Hepatocyte (in vitro differentiated cells): Measurements from ENCODE around the gene BOLA3. TPM values are rescaled to one million over a fixed set of nuclear protein-coding genes. Genes with fewer than 3 reads are reported as not detected.
A peak's percentile ranks its signal among the peaks of the same experiment; 100 is the strongest.

Experiments
- DNase-seq: peaks from one replicate; pipeline ENCODE4 v3.0.0-alpha.2; 2016; ENCODE audit warnings: low spot score
- H2AFZ ChIP-seq: fragments of 200-600 bp; sonication (generic); 2 replicates; pipeline ENCODE4 v1.6.0; 2016; ENCODE audit warnings: antibody characterized with exemption, mild to moderate bottlenecking
- H3K27ac ChIP-seq: fragments of 200-600 bp; sonication (generic); 2 replicates; pipeline ENCODE4 v1.5.1; 2016; ENCODE audit warnings: mild to moderate bottlenecking
- H3K27me3 ChIP-seq: fragments of 200-600 bp; sonication (generic); 2 replicates; pipeline ENCODE4 v1.6.1; 2016
- H3K36me3 ChIP-seq: fragments of 200-600 bp; sonication (generic); replicated peaks from 2 replicates; pipeline ENCODE4 v1.5.1; 2016; ENCODE audit warnings: low read depth; ENCODE audit not compliant: insufficient read depth
- H3K4me1 ChIP-seq: fragments of 200-600 bp; sonication (generic); 2 replicates; pipeline ENCODE4 v1.5.1; 2016; ENCODE audit warnings: mild to moderate bottlenecking, moderate library complexity; ENCODE audit not compliant: insufficient read depth
- H3K4me2 ChIP-seq: fragments of 200-600 bp; sonication (generic); 2 replicates; pipeline ENCODE4 v1.6.0; 2016
- H3K4me3 ChIP-seq: fragments of 200-600 bp; sonication (generic); 2 replicates; pipeline ENCODE4 v1.5.1; 2016; ENCODE audit warnings: mild to moderate bottlenecking
- H3K79me2 ChIP-seq: fragments of 200-600 bp; sonication (generic); 2 replicates; pipeline ENCODE4 v1.6.0; 2017; ENCODE audit warnings: mild to moderate bottlenecking
- H3K9me2 ChIP-seq: fragments of 200-600 bp; sonication (generic); replicated peaks from 2 replicates; pipeline ENCODE4 v1.6.0; 2017; ENCODE audit warnings: mild to moderate bottlenecking; ENCODE audit not compliant: insufficient read depth
- H3K9me3 ChIP-seq: fragments of 200-600 bp; sonication (generic); 2 replicates; pipeline ENCODE4 v1.5.1; 2016; ENCODE audit warnings: low read depth, mild to moderate bottlenecking
- H4K20me1 ChIP-seq: fragments of 200-600 bp; sonication (generic); 2 replicates; pipeline ENCODE4 v1.6.0; 2016; ENCODE audit warnings: mild to moderate bottlenecking; ENCODE audit not compliant: insufficient read depth, poor library complexity, severe bottlenecking
- EZH2 ChIP-seq: fragments of 200-600 bp; sonication (generic); IDR thresholded peaks from 2 replicates; pipeline ENCODE4 v1.6.1; 2016; ENCODE audit warnings: antibody characterized with exemption, mild to moderate bottlenecking, borderline replicate concordance
- EZH2phosphoT487 ChIP-seq: fragments of 200-600 bp; sonication (generic); IDR thresholded peaks from one replicate; pipeline ENCODE4 v1.6.1; 2018; ENCODE audit warnings: antibody characterized with exemption, mild to moderate bottlenecking, low read depth, moderate library complexity; ENCODE audit not compliant: unreplicated experiment, severe bottlenecking
- WGBS: methylation state at CpG from one replicate; pipeline ENCODE4 v1.1.6; 2016; ENCODE audit warnings: low lambda C conversion rate; ENCODE audit errors: missing lambda C conversion rate; 5-methylcytosine and 5-hydroxymethylcytosine counted together
- polyA plus RNA-seq: library from polyadenylated mRNA; unstranded; fragments of >200 nt; fragmentation: Nextera tagmentation; extraction: Ambion mirVana; gene quantifications from 2 replicates; pipeline ENCODE4 v1.2.1, GENCODE V29; 2016
- total RNA-seq: library from RNA; depleted of rRNA; stranded (reverse); fragments of >200 nt; gene quantifications from 2 replicates; pipeline ENCODE4 v1.2.3, GENCODE V29; 2014
- TF ChIP-seq, protein P1 (sequence below): fragments of 200-600 bp; sonication (generic); IDR thresholded peaks from 2 replicates; pipeline ENCODE4 v1.5.1; 2016; ENCODE audit warnings: antibody characterized with exemption, mild to moderate bottlenecking; ENCODE audit not compliant: poor library complexity

The BOLA3 gene, protein sequence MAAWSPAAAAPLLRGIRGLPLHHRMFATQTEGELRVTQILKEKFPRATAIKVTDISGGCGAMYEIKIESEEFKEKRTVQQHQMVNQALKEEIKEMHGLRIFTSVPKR
- total RNA-seq, result 43.8 and 60.3 TPM in 2 replicates
- polyA plus RNA-seq, result 49.0 and 56.3 TPM in 2 replicates

DNA sequence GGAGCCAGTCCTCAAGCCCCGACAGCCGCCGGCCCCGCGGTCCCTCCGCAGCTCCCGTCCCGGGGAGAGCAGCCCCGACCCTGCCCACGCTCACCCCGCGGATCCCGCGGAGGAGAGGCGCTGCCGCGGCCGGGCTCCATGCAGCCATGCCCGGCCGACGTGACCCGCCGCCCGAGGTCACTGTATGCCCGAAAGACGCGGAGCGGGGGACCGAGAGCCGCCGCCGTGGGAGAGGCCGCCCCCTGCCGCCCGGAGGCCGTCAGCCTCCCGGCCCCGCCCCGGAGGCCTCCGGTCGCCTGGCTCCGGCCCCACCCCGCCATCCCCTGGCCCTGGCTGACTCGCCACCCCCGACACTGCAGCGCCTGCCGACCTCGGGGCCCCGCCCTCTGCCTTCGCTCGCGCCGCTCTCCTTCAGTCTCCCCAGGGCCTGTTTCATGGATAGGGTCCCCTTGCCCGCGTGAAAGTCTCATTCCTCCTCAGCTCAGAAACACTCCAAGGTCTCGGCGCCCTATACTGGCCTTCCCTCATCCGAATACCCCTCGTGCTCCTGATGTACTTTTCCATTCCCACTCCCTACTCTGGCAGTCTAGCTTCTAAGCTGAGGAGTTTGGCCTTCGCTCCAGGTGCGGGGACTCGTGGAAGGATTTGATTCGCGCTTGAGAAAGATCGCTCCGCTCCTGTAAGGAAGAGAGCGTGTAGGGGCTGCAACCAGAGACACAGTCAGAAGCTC, at the start of gene BOLA3:
BOLA3 (minus strand) TSS at position 186 of the 730 bp plus-strand sequence; CDS start at position 148, 38 bp downstream.
- Histone ChIP-seq H3K27me3 (no peaks in the 10 kb centered on the region), H3K9me3 (no peaks in the 10 kb centered on the region), H4K20me1 (no peaks in the 10 kb centered on the region), H3K79me2 (peaks cover 11% of the 10 kb centered on the region), H3K4me2 (peak within 1 kb of the TSS; percentile 87), H3K27ac (peak within 1 kb of the TSS; percentile 85), H3K36me3 (no peaks in the 10 kb centered on the region), H3K4me3 (peak within 1 kb of the TSS; percentile 74), H3K9me2 (no peaks in the 10 kb centered on the region), H3K4me1 (peaks cover 10% of the 10 kb centered on the region), H2AFZ (peak within 1 kb of the TSS; percentile 95)
- TF ChIP-seq, protein P1, sequence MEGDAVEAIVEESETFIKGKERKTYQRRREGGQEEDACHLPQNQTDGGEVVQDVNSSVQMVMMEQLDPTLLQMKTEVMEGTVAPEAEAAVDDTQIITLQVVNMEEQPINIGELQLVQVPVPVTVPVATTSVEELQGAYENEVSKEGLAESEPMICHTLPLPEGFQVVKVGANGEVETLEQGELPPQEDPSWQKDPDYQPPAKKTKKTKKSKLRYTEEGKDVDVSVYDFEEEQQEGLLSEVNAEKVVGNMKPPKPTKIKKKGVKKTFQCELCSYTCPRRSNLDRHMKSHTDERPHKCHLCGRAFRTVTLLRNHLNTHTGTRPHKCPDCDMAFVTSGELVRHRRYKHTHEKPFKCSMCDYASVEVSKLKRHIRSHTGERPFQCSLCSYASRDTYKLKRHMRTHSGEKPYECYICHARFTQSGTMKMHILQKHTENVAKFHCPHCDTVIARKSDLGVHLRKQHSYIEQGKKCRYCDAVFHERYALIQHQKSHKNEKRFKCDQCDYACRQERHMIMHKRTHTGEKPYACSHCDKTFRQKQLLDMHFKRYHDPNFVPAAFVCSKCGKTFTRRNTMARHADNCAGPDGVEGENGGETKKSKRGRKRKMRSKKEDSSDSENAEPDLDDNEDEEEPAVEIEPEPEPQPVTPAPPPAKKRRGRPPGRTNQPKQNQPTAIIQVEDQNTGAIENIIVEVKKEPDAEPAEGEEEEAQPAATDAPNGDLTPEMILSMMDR, result peak; percentile 76
- no peak for TF ChIP-seq EZH2
- peak; percentile 94 for DNase-seq
- WGBS, result 2% methylated on average over 56 of the region's 67 CpGs

DNA sequence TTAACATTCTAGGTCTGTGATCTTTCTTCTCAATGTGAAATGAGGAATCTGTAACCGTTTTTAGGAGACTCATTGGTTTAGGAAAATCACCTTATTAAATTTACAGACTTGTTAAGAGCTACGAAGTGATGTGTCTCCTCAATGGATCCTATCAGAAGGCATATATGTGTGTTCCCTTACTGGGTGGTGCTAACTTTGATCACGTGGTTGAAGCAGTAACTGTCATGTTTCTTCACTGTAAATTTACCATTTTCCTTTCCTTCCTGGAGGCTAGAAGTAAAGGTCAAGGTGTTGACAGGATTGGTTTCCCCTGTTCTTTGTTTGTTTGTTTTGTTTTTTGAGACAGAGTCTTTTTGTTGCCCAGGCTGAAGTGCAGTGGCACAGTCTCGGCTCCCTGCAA, 49.3 kb upstream of the BOLA3 start:
- no peak for TF ChIP-seq EZH2phosphoT487
- TF ChIP-seq, protein P1, result no peak
- no peak for TF ChIP-seq EZH2
- Histone ChIP-seq H3K79me2 (peaks cover 25% of the 10 kb centered on the region), H3K4me2 (no peak overlapping the region), H3K36me3 (no peaks in the 10 kb centered on the region), H3K27me3 (no peaks in the 10 kb centered on the region), H2AFZ (no peak overlapping the region), H3K4me1 (peaks cover 6% of the 10 kb centered on the region), H4K20me1 (peaks cover 22% of the 10 kb centered on the region), H3K4me3 (no peak overlapping the region), H3K9me2 (no peaks in the 10 kb centered on the region), H3K9me3 (no peaks in the 10 kb centered on the region), H3K27ac (no peak overlapping the region)
- whole genome bisulfite sequencing, result 66% methylated on average over 4 of the region's 4 CpGs
- DNase-seq, result no peak

DNA sequence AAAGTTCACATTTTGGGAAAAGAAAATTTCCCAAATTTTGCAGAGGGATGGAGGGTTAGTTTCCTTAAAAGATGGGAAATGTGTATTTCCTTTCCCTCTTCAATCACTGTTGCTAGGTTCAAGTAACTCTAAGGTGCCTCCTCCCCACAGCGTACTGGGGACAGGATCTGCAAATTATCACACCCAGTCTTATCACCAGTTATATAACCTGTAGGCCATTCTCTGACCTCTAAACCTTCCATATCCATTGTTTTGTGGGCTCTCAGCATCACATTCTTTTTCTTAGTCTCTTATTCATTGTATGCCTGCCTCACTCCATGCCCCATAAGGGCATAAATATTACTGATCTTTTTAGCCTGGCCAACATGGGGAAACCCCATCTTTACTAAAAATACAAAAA, 47.1 kb upstream of the BOLA3 start:
- no peaks in the 10 kb centered on the region for H3K36me3 ChIP-seq
- DNase-seq, result no peak
- no peak overlapping the region for H3K27ac ChIP-seq
- H3K4me1 ChIP-seq, result no peaks in the 10 kb centered on the region
- peaks cover 4% of the 10 kb centered on the region for H3K27me3 ChIP-seq
- 79% methylated on average over 1 of the region's 1 CpG for WGBS
- H2AFZ ChIP-seq, result no peak overlapping the region
- TF ChIP-seq EZH2phosphoT487 (no peak), EZH2 (no peak)
- TF ChIP-seq, protein P1, result no peak
- no peaks in the 10 kb centered on the region for H3K9me3 ChIP-seq
- peaks cover 2% of the 10 kb centered on the region for H4K20me1 ChIP-seq
- no peak overlapping the region for H3K4me2 ChIP-seq
- H3K9me2 ChIP-seq, result no peaks in the 10 kb centered on the region
- H3K79me2 ChIP-seq, result peaks cover 3% of the 10 kb centered on the region
- H3K4me3 ChIP-seq, result no peak overlapping the region
